SK-N-SH (cell line): ENCODE results near the gene CDCP2.

Experiments used
- FOXJ3 ChIP-seq: sonication (generic); formaldehyde crosslinking; IDR thresholded peaks from 2 replicates; pipeline ENCODE4 v1.5.1; 2020; ENCODE audit warnings: mild to moderate bottlenecking, missing genetic modification reagents
- MXI1 ChIP-seq: IDR thresholded peaks from 2 replicates; pipeline ENCODE4 v1.6.1; 2012; ENCODE audit warnings: mild to moderate bottlenecking, low read depth, low read length, improper control_type of control experiment
- TF ChIP-seq, protein P1 (sequence below): fragments of 200-600 bp; sonication (generic); IDR thresholded peaks from 2 replicates; pipeline ENCODE4 v1.6.1; 2017; ENCODE audit warnings: antibody characterized with exemption, mild to moderate bottlenecking, moderate library complexity
- TF ChIP-seq, protein P2 (sequence below): IDR thresholded peaks from 2 replicates; pipeline ENCODE4 v1.4.0; 2012; ENCODE audit warnings: low read depth

DNA sequence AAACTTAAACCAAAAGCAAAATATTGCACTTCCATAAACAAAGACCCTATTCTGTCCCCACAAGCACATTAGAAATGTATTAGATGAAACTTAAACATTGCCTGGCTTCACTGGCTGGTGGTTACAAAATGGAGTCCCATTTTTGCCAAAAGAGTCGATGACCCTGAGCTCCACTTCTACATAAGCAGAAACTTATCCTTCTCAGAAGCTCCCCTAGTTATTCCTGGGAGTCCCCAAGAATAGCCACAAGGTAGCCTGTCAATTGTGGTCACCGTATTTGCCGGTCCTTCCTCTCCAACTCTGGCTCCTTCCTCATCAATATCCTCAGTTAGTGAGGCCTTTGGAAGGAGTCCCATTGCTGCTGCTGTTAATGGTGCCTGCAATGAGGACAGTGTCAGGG lies 37.3 kb downstream of the CDCP2 start:
- TF ChIP-seq FOXJ3 (CRISPR knock-in tag) (no peak), MXI1 (no peak)
- TF ChIP-seq, protein P1, sequence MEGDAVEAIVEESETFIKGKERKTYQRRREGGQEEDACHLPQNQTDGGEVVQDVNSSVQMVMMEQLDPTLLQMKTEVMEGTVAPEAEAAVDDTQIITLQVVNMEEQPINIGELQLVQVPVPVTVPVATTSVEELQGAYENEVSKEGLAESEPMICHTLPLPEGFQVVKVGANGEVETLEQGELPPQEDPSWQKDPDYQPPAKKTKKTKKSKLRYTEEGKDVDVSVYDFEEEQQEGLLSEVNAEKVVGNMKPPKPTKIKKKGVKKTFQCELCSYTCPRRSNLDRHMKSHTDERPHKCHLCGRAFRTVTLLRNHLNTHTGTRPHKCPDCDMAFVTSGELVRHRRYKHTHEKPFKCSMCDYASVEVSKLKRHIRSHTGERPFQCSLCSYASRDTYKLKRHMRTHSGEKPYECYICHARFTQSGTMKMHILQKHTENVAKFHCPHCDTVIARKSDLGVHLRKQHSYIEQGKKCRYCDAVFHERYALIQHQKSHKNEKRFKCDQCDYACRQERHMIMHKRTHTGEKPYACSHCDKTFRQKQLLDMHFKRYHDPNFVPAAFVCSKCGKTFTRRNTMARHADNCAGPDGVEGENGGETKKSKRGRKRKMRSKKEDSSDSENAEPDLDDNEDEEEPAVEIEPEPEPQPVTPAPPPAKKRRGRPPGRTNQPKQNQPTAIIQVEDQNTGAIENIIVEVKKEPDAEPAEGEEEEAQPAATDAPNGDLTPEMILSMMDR, result no peak
- TF ChIP-seq, protein P2, sequence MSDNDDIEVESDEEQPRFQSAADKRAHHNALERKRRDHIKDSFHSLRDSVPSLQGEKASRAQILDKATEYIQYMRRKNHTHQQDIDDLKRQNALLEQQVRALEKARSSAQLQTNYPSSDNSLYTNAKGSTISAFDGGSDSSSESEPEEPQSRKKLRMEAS, result no peak
